ENCODE data around the gene KIF6. TPM values are rescaled to one million over a fixed set of nuclear protein-coding genes. Genes with fewer than 3 reads are reported as not detected.

KIF6 gene
- total RNA-seq, 5 donors from 2014 or later (not counting 1 experiment from before 2014, with no cell fraction given), result 0.53 TPM; not detected in 4

DNA sequence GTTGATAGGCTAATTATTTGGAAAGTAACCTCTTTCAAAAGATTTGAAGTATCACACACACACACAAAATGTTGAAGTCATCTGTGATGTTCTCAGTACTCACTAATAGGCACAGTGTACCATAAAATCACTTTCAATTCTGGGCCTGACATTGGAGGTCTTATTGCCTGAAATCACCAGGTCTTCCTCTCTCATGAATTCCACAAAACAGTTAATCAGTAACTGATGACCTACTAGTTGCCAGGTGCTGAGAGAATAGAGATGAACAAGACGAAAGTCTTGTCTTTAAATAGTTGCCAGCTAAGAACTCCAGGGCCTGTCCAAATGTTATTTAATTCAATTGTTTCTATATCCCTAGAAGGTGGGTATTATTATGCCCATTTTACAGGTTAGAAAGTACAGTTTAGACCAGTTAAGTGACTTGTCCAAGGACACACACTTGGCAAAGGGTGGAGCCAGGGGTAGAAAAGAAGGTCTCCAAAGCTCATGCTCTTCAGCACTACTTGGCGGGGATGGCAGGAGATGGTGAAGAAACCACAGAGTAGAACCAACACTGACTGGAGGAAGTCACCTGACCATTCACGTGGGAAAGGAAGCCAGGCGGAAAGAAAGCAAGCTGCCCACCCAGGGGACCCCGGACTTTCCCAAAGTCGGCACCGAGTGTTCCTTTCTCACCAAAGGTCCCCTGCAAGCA, 116.4 kb downstream of the KIF6 start:
- Histone ChIP-seq H3K4me1 (ENCODE audit: control insufficient read depth in 1 of 2, extremely low read depth in 1 of 2, insufficient read depth in 2 of 2, low read length in 2 of 2) (no peaks in the 10 kb centered on the region), H3K27me3 (replicated peaks in 1 of 2; ENCODE audit: control insufficient read depth in 2 of 2, extremely low read depth in 1 of 2, insufficient read depth in 2 of 2, low read length in 1 of 2) (peaks cover 0 to 2% of the 10 kb centered on the region in 2 experiments), H3K36me3 (ENCODE audit: control insufficient read depth in 2 of 2, extremely low read depth in 1 of 2, insufficient read depth in 1 of 2, low read length in 1 of 2) (no peaks in the 10 kb centered on the region), H3K4me3 (ENCODE audit: control insufficient read depth in 1 of 2, extremely low read depth in 1 of 2, low read length in 1 of 2) (no peak overlapping the region), H3K27ac (ENCODE audit: low read length) (no peak overlapping the region), H3K9me3 (no peaks in the 10 kb centered on the region)
- H3K4me3 Mint-ChIP-seq, result no peak overlapping the region
- ChIA-PET POLR2A (no interaction called here), CTCF (no interaction called here)
- no peak for ATAC-seq (replicated peaks in 1 of 4)
- 46% methylated on average over 4 of the region's 7 CpGs for WGBS (ENCODE audit: insufficient coverage)
- peaks cover 10 to 13% of the 10 kb centered on the region in 2 donors for H3K27me3 Mint-ChIP-seq
- no peaks in the 10 kb centered on the region for H3K9me3 Mint-ChIP-seq
- no peak for DNase-seq
- H3K4me1 Mint-ChIP-seq, result no peaks in the 10 kb centered on the region
- no peak overlapping the region for H3K27ac Mint-ChIP-seq
- H3K36me3 Mint-ChIP-seq, result no peaks in the 10 kb centered on the region

GRCh38 chr6:39602601-39603519, 122.3 kb downstream of the KIF6 start:
- WGBS (ENCODE audit: insufficient coverage), result 89% methylated on average over 3 of the region's 4 CpGs

DNA sequence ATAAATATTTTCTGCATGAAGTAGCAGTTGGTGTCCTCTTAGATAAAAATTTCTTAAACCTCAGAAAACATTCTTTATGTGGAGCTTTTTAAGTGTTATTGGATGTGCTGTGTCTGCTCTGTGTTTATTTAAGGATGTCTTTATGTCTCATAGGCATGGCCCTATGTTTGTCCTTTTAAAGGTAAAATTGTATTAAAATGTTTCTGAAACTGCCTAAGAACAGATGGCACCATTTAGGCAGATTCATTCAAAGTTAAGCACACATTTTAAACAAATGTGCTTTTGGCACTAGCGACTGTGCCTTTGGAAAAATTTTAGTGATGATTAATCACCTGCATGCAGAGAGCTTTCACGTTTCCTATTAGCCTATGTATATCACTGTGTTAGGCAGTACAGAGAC, 125.2 kb downstream of the KIF6 start:
- Histone ChIP-seq H3K36me3 (ENCODE audit: control insufficient read depth in 2 of 2, extremely low read depth in 1 of 2, insufficient read depth in 1 of 2, low read length in 1 of 2) (no peaks in the 10 kb centered on the region), H3K4me1 (ENCODE audit: control insufficient read depth in 1 of 2, extremely low read depth in 1 of 2, insufficient read depth in 2 of 2, low read length in 2 of 2) (no peaks in the 10 kb centered on the region), H3K27ac (ENCODE audit: low read length) (no peak overlapping the region), H3K27me3 (replicated peaks in 1 of 2; ENCODE audit: control insufficient read depth in 2 of 2, extremely low read depth in 1 of 2, insufficient read depth in 2 of 2, low read length in 1 of 2) (peaks cover 0 to 1% of the 10 kb centered on the region in 2 experiments), H3K9me3 (no peaks in the 10 kb centered on the region), H3K4me3 (ENCODE audit: control insufficient read depth in 1 of 2, extremely low read depth in 1 of 2, low read length in 1 of 2) (no peak overlapping the region)
- ChIA-PET CTCF (no interaction called here), POLR2A (interaction anchor here in 1 of 2 donors (0.6 kb wide), 1 partner anchor 92 kb away, joined by 4 read pairs; no protein-coding TSS in a partner anchor)
- H3K27me3 Mint-ChIP-seq, result peaks cover 7 to 21% of the 10 kb centered on the region in 2 donors
- WGBS (ENCODE audit: insufficient coverage), result 60% methylated on average over 1 of the region's 2 CpGs
- no peak overlapping the region for H3K4me3 Mint-ChIP-seq
- DNase-seq, result no peak
- H3K27ac Mint-ChIP-seq, result no peak overlapping the region
- no peaks in the 10 kb centered on the region for H3K36me3 Mint-ChIP-seq
- no peaks in the 10 kb centered on the region for H3K4me1 Mint-ChIP-seq
- H3K9me3 Mint-ChIP-seq, result peaks cover 0 to 3% (median 0%) of the 10 kb centered on the region in 3 donors
- no peak for ATAC-seq (replicated peaks in 1 of 4)

More at GRCh38 chr6:39602601-39603519, 122.3 kb downstream of the KIF6 start:
- Mint-ChIP-seq H3K4me1 (no peaks in the 10 kb centered on the region), H3K4me3 (no peak overlapping the region), H3K27ac (no peak overlapping the region), H3K9me3 (no peaks in the 10 kb centered on the region), H3K36me3 (no peaks in the 10 kb centered on the region), H3K27me3 (peaks cover 3 to 20% of the 10 kb centered on the region in 2 donors)
- H3K27ac ChIP-seq (ENCODE audit: low read length), result no peak overlapping the region
- no peak overlapping the region for H3K4me3 ChIP-seq (ENCODE audit: control insufficient read depth in 1 of 2, extremely low read depth in 1 of 2, low read length in 1 of 2)
- no peak for ATAC-seq (replicated peaks in 1 of 4)
- POLR2A ChIA-PET, result no interaction called here
- no peaks in the 10 kb centered on the region for H3K4me1 ChIP-seq (ENCODE audit: control insufficient read depth in 1 of 2, extremely low read depth in 1 of 2, insufficient read depth in 2 of 2, low read length in 2 of 2)
- no peak for DNase-seq
- CTCF ChIA-PET, result no interaction called here
- H3K27me3 ChIP-seq (replicated peaks in 1 of 2; ENCODE audit: control insufficient read depth in 2 of 2, extremely low read depth in 1 of 2, insufficient read depth in 2 of 2, low read length in 1 of 2), result peaks cover 0 to 2% of the 10 kb centered on the region in 2 experiments
- H3K9me3 ChIP-seq, result no peaks in the 10 kb centered on the region
- no peaks in the 10 kb centered on the region for H3K36me3 ChIP-seq (ENCODE audit: control insufficient read depth in 2 of 2, extremely low read depth in 1 of 2, insufficient read depth in 1 of 2, low read length in 1 of 2)

GRCh38 chr6:39599341-39599740, 125.9 kb downstream of the KIF6 start:
- ChIA-PET POLR2A (interaction anchor here in 1 of 2 donors (0.6 kb wide), 1 partner anchor 91 kb away, joined by 4 read pairs; no protein-coding TSS in a partner anchor), CTCF (no interaction called here)
- Histone ChIP-seq H3K4me1 (ENCODE audit: control insufficient read depth in 1 of 2, extremely low read depth in 1 of 2, insufficient read depth in 2 of 2, low read length in 2 of 2) (no peaks in the 10 kb centered on the region), H3K27ac (ENCODE audit: low read length) (no peak overlapping the region), H3K36me3 (ENCODE audit: control insufficient read depth in 2 of 2, extremely low read depth in 1 of 2, insufficient read depth in 1 of 2, low read length in 1 of 2) (no peaks in the 10 kb centered on the region), H3K9me3 (no peaks in the 10 kb centered on the region), H3K4me3 (ENCODE audit: control insufficient read depth in 1 of 2, extremely low read depth in 1 of 2, low read length in 1 of 2) (no peak overlapping the region), H3K27me3 (replicated peaks in 1 of 2; ENCODE audit: control insufficient read depth in 2 of 2, extremely low read depth in 1 of 2, insufficient read depth in 2 of 2, low read length in 1 of 2) (no peaks in the 10 kb centered on the region)
- Mint-ChIP-seq H3K4me1 (no peaks in the 10 kb centered on the region), H3K27me3 (peaks cover 7 to 23% of the 10 kb centered on the region in 2 donors), H3K4me3 (no peak overlapping the region), H3K9me3 (peaks cover 0 to 3% (median 0%) of the 10 kb centered on the region in 3 donors), H3K36me3 (no peaks in the 10 kb centered on the region), H3K27ac (no peak overlapping the region)
- ATAC-seq (replicated peaks in 1 of 4), result no peak
- DNase-seq, result no peak
- WGBS (ENCODE audit: insufficient coverage), result no CpG with 5 or more reads among the region's 2 CpGs

- Mint-ChIP-seq H3K4me1 (no peaks in the 10 kb centered on the region), H3K4me3 (no peak overlapping the region), H3K27me3 (peaks cover 9 to 18% of the 10 kb centered on the region in 2 donors), H3K27ac (no peak overlapping the region), H3K9me3 (peaks cover 0 to 3% (median 0%) of the 10 kb centered on the region in 3 donors), H3K36me3 (no peaks in the 10 kb centered on the region)
- WGBS (ENCODE audit: insufficient coverage), result no CpG with 5 or more reads among the region's 2 CpGs
- no peak for ATAC-seq (replicated peaks in 1 of 4)
- Histone ChIP-seq H3K4me3 (ENCODE audit: control insufficient read depth in 1 of 2, extremely low read depth in 1 of 2, low read length in 1 of 2) (no peak overlapping the region), H3K4me1 (ENCODE audit: control insufficient read depth in 1 of 2, extremely low read depth in 1 of 2, insufficient read depth in 2 of 2, low read length in 2 of 2) (no peaks in the 10 kb centered on the region), H3K36me3 (ENCODE audit: control insufficient read depth in 2 of 2, extremely low read depth in 1 of 2, insufficient read depth in 1 of 2, low read length in 1 of 2) (no peaks in the 10 kb centered on the region), H3K27me3 (replicated peaks in 1 of 2; ENCODE audit: control insufficient read depth in 2 of 2, extremely low read depth in 1 of 2, insufficient read depth in 2 of 2, low read length in 1 of 2) (no peaks in the 10 kb centered on the region), H3K9me3 (no peaks in the 10 kb centered on the region), H3K27ac (ENCODE audit: low read length) (no peak overlapping the region)
- ChIA-PET CTCF (no interaction called here), POLR2A (no interaction called here)
- no peak for DNase-seq
These were observed 130.9 kb downstream of the KIF6 start for GRCh38 chr6:39594285-39594684.

- Mint-ChIP-seq H3K27me3 (peaks cover 9 to 18% of the 10 kb centered on the region in 2 donors), H3K27ac (no peak overlapping the region), H3K4me1 (no peaks in the 10 kb centered on the region), H3K9me3 (peaks cover 0 to 3% (median 0%) of the 10 kb centered on the region in 3 donors), H3K4me3 (no peak overlapping the region), H3K36me3 (no peaks in the 10 kb centered on the region)
- ATAC-seq (replicated peaks in 1 of 4) (no peak), DNase-seq (no peak)
- H3K4me1 ChIP-seq (ENCODE audit: control insufficient read depth in 1 of 2, extremely low read depth in 1 of 2, insufficient read depth in 2 of 2, low read length in 2 of 2), result no peaks in the 10 kb centered on the region
- no peaks in the 10 kb centered on the region for H3K36me3 ChIP-seq (ENCODE audit: control insufficient read depth in 2 of 2, extremely low read depth in 1 of 2, insufficient read depth in 1 of 2, low read length in 1 of 2)
- no peak overlapping the region for H3K27ac ChIP-seq (ENCODE audit: low read length)
- no peaks in the 10 kb centered on the region for H3K27me3 ChIP-seq (replicated peaks in 1 of 2; ENCODE audit: control insufficient read depth in 2 of 2, extremely low read depth in 1 of 2, insufficient read depth in 2 of 2, low read length in 1 of 2)
- CTCF ChIA-PET, result no interaction called here
- H3K9me3 ChIP-seq, result no peaks in the 10 kb centered on the region
- WGBS (ENCODE audit: insufficient coverage), result 82% methylated on average over 2 of the region's 2 CpGs
- POLR2A ChIA-PET, result no interaction called here
- no peak overlapping the region for H3K4me3 ChIP-seq (ENCODE audit: control insufficient read depth in 1 of 2, extremely low read depth in 1 of 2, low read length in 1 of 2)
These were observed 131.6 kb downstream of the KIF6 start for GRCh38 chr6:39593646-39594045.

Data from T-cell (primary cell).